ENCODE data around the gene KIF19. TPM values are rescaled to one million over a fixed set of nuclear protein-coding genes. Genes with fewer than 3 reads are reported as not detected.

Gene KIF19
- total and polyA plus RNA-seq, 4 donors, result 0.42 to 2.1 (median 0.83) TPM

DNA sequence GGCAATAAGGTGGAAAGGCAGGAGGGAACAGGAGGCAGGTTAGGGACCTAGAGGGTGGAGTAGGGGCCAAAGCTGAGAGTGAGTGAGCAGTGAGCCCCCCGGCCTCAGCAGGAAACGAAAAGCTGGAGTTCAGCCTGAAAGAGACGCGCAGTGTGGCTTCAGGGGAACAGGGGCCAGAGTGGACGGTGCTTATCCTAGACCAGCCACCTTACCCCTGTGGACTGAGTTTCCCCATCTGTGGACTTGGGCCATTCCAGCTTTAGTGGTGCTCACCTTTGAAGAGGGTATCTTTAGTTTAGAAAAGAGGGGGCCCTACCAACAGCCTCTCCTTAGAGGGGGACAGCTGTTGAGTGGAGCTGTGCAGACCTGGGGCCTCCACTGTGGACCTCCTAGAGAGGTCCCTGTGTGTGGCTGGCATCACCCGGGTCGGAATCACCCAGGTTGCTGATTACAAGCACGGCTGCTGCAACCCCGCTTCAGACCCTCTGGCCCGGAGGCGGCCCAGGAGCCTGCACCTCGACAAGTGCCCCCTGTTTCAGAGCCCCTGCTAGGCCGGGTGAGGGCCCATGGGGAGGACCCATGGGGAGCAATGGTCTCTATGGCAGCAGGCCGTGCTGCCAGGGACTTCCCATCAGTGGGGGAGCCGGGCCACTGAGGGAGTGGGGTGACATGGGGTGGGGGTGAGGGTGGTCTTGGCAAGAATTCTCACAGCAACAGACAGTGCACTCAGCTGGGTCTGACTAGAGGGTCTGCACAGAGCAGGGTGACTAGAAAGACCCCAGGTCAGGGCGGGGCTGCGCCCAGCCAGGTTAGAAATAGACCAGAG, 43.9 kb downstream of the KIF19 start:
- Histone ChIP-seq H3K4me1 (ENCODE audit: control insufficient read depth in 4 of 4, insufficient read depth in 4 of 4, low read length in 3 of 4) (peaks cover 3 to 22% (median 15%) of the 10 kb centered on the region in 4 donors), H3K9ac (ENCODE audit: low read depth in 1 of 2, low read length in 2 of 2) (no peak overlapping the region), H3K27me3 (ENCODE audit: control insufficient read depth in 4 of 4, insufficient read depth in 4 of 4, low read length in 3 of 4) (no peaks in the 10 kb centered on the region), H3K9me3 (ENCODE audit: control insufficient read depth in 4 of 4, low read length in 3 of 4) (no peaks in the 10 kb centered on the region), H3K4me3 (ENCODE audit: low read depth in 1 of 3, low read length in 3 of 3) (no peak overlapping the region), H3K36me3 (ENCODE audit: control insufficient read depth in 4 of 4, insufficient read depth in 3 of 4, low read depth in 1 of 4, low read length in 3 of 4) (no peaks in the 10 kb centered on the region), H3K27ac (ENCODE audit: low read depth in 1 of 2, low read length in 2 of 2) (no peak overlapping the region)
- 94% methylated on average over 17 of the region's 17 CpGs for WGBS
- no peak for DNase-seq (ENCODE audit: low spot score)
- TF ChIP-seq YY1 (IDR thresholded peaks at IDR 0.05), result no peak
- TF ChIP-seq, protein P1, sequence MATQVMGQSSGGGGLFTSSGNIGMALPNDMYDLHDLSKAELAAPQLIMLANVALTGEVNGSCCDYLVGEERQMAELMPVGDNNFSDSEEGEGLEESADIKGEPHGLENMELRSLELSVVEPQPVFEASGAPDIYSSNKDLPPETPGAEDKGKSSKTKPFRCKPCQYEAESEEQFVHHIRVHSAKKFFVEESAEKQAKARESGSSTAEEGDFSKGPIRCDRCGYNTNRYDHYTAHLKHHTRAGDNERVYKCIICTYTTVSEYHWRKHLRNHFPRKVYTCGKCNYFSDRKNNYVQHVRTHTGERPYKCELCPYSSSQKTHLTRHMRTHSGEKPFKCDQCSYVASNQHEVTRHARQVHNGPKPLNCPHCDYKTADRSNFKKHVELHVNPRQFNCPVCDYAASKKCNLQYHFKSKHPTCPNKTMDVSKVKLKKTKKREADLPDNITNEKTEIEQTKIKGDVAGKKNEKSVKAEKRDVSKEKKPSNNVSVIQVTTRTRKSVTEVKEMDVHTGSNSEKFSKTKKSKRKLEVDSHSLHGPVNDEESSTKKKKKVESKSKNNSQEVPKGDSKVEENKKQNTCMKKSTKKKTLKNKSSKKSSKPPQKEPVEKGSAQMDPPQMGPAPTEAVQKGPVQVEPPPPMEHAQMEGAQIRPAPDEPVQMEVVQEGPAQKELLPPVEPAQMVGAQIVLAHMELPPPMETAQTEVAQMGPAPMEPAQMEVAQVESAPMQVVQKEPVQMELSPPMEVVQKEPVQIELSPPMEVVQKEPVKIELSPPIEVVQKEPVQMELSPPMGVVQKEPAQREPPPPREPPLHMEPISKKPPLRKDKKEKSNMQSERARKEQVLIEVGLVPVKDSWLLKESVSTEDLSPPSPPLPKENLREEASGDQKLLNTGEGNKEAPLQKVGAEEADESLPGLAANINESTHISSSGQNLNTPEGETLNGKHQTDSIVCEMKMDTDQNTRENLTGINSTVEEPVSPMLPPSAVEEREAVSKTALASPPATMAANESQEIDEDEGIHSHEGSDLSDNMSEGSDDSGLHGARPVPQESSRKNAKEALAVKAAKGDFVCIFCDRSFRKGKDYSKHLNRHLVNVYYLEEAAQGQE (IDR thresholded peaks at IDR 0.05), result no peak
- TF ChIP-seq, protein P2, sequence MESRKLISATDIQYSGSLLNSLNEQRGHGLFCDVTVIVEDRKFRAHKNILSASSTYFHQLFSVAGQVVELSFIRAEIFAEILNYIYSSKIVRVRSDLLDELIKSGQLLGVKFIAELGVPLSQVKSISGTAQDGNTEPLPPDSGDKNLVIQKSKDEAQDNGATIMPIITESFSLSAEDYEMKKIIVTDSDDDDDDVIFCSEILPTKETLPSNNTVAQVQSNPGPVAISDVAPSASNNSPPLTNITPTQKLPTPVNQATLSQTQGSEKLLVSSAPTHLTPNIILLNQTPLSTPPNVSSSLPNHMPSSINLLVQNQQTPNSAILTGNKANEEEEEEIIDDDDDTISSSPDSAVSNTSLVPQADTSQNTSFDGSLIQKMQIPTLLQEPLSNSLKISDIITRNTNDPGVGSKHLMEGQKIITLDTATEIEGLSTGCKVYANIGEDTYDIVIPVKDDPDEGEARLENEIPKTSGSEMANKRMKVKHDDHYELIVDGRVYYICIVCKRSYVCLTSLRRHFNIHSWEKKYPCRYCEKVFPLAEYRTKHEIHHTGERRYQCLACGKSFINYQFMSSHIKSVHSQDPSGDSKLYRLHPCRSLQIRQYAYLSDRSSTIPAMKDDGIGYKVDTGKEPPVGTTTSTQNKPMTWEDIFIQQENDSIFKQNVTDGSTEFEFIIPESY (IDR thresholded peaks at IDR 0.05), result no peak
- TF ChIP-seq TAF1 (conservative IDR thresholded peaks at IDR 0.05), result no peak
- TF ChIP-seq JUND (IDR thresholded peaks at IDR 0.05), result no peak
- TF ChIP-seq RAD21 (IDR thresholded peaks at IDR 0.05), result no peak
- no peak for TF ChIP-seq RXRA (IDR thresholded peaks at IDR 0.05)
- no peak for TF ChIP-seq GABPA (IDR thresholded peaks at IDR 0.05 in 1 of 2, conservative IDR thresholded peaks at IDR 0.05 in 1 of 2)
- no peak for TF ChIP-seq EGR1 (IDR thresholded peaks at IDR 0.05; ENCODE audit: low read depth in 2 of 2)
- no peak for TF ChIP-seq HNF4A (conservative IDR thresholded peaks at IDR 0.05)
- TF ChIP-seq NR2F2 (IDR thresholded peaks at IDR 0.05), result no peak
- TF ChIP-seq, protein P3, sequence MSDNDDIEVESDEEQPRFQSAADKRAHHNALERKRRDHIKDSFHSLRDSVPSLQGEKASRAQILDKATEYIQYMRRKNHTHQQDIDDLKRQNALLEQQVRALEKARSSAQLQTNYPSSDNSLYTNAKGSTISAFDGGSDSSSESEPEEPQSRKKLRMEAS (IDR thresholded peaks at IDR 0.05), result no peak
- TF ChIP-seq, protein P4, sequence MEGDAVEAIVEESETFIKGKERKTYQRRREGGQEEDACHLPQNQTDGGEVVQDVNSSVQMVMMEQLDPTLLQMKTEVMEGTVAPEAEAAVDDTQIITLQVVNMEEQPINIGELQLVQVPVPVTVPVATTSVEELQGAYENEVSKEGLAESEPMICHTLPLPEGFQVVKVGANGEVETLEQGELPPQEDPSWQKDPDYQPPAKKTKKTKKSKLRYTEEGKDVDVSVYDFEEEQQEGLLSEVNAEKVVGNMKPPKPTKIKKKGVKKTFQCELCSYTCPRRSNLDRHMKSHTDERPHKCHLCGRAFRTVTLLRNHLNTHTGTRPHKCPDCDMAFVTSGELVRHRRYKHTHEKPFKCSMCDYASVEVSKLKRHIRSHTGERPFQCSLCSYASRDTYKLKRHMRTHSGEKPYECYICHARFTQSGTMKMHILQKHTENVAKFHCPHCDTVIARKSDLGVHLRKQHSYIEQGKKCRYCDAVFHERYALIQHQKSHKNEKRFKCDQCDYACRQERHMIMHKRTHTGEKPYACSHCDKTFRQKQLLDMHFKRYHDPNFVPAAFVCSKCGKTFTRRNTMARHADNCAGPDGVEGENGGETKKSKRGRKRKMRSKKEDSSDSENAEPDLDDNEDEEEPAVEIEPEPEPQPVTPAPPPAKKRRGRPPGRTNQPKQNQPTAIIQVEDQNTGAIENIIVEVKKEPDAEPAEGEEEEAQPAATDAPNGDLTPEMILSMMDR (IDR thresholded peaks at IDR 0.05; ENCODE audit: low read depth, low read length, missing input control), result no peak
- no peak for TF ChIP-seq FOXA2 (IDR thresholded peaks at IDR 0.05)
- TF ChIP-seq HNF4G (IDR thresholded peaks at IDR 0.05), result no peak

Measured in liver (tissue), 9 donors.